T-helper 1 cell treated with Interleukin-12 subunit alpha and Interleukin-12 subunit beta and Interleukin-4 antibody, amounts not matched to agents 30 ng/mL and 1 ng/mL, for 36 hours (primary cell): ENCODE data around the gene PRSS27. TPM values are rescaled to one million over a fixed set of nuclear protein-coding genes. Genes with fewer than 3 reads are reported as not detected.

Experiments
- intact Hi-C: fragments of 100-400 bp; cut with micrococcal nuclease; formaldehyde crosslinking; loops from one replicate; pipeline ENCODE4 v1.15.1; 2024
- total RNA-seq: library from RNA; stranded (reverse); gene quantifications from 2 replicates; pipeline ENCODE4 v1.2.3, GENCODE V29; 2022

PRSS27 gene
- 0.88 and 1.4 TPM in 2 replicates for total RNA-seq

DNA sequence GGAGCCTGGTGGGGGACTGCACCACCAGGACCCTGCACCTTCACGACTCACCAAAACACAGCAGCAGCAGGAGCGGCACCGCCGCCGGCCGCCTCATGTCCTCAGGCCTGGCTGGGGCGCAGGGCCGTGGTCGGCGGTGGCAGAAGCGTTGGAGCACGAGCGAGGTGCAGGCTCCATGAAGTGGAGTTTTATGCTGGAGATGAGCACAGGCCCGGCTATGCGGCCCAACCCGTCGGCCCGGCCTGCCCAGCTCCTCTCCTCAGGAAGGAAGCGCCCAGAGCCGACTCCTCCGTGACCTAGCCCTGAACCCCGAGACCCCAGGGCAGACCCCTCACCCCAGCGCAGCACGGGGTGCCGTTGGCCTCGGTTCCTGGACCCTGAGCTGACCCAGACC lies at the start of gene PRSS27:
TSS of gene PRSS27 (minus strand) at position 161 of the 394 bp plus-strand sequence. CDS start at position 97, 64 bp downstream.
- intact Hi-C loops, result loop anchor here (2.0 kb wide), 1 partner anchor 207 kb away; no protein-coding TSS in a partner anchor

GRCh38 chr16:2769675-2770056 lies 49.6 kb upstream of the PRSS27 start:
- intact Hi-C loops, result loop anchor here (10.0 kb wide), 1 partner anchor 565 kb away; the partner anchor contains the start of gene MLST8

GRCh38 chr16:2769100-2769529 lies 49.1 kb upstream of the PRSS27 start:
- intact Hi-C loops, result no loop called here

- intact Hi-C loops, result no loop called here
Measured at GRCh38 chr16:2768403-2769089, 48.5 kb upstream of the PRSS27 start.

- intact Hi-C loops, result no loop called here
Measured at GRCh38 chr16:2767891-2768290, 47.9 kb upstream of the PRSS27 start.

DNA sequence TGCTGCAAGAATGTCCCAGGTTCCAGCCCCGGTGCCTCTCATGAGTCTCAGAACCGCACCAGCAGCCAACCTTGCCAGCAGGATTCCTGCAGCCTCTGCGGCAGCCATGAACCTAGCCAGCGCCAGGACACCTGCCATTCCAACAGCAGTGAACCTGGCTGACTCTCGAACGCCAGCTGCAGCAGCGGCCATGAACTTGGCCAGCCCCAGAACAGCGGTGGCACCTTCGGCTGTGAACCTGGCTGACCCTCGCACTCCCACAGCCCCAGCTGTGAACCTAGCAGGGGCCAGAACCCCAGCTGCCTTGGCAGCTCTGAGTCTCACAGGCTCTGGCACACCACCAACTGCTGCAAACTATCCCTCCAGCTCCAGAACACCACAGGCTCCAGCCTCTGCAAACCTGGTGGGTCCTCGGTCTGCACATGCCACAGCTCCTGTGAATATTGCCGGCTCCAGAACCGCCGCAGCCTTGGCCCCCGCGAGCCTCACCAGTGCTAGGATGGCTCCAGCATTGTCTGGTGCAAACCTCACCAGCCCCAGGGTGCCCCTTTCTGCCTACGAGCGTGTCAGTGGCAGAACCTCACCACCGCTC lies 47.2 kb upstream of the PRSS27 start:
- intact Hi-C loops, result no loop called here

GRCh38 chr16:2766430-2767139 lies 46.6 kb upstream of the PRSS27 start:
- intact Hi-C loops, result no loop called here

- intact Hi-C loops, result no loop called here
Measured at GRCh38 chr16:2765462-2766404, 45.7 kb upstream of the PRSS27 start.

- intact Hi-C loops, result no loop called here
Measured at GRCh38 chr16:2764718-2765117, 44.7 kb upstream of the PRSS27 start.

DNA sequence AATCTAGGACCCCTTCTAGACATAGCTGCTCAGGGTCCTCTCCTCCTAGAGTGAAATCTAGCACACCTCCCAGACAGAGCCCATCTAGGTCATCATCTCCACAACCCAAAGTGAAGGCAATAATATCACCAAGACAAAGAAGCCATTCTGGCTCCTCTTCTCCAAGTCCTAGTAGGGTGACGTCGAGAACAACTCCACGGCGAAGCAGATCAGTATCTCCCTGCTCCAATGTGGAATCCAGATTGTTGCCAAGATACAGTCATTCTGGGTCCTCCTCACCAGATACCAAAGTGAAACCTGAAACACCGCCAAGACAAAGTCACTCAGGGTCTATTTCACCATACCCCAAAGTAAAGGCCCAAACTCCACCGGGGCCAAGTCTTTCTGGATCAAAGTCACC lies 43.1 kb upstream of the PRSS27 start:
- intact Hi-C loops, result no loop called here

GRCh38 chr16:2762711-2763110 lies 42.7 kb upstream of the PRSS27 start:
- intact Hi-C loops, result no loop called here

DNA sequence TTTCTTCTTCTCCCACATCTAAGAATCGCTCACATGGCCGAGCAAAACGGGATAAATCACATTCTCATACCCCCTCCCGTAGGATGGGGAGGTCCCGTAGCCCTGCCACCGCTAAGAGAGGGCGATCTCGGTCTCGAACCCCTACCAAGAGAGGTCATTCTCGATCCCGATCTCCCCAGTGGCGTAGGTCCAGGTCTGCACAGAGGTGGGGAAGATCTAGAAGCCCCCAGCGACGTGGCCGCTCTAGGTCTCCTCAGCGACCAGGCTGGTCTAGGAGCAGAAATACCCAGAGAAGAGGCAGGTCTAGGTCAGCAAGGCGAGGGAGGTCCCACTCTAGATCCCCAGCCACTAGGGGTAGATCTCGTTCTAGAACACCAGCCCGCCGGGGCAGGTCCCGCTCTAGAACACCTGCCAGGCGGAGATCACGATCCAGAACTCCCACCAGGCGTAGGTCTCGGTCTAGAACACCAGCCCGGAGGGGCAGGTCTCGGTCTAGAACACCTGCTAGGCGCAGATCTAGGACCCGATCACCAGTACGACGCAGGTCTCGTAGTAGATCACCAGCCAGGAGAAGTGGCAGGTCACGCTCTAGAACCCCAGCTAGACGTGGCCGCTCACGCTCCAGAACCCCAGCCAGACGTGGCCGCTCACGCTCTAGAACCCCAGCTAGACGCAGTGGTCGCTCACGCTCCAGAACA lies 42.0 kb upstream of the PRSS27 start:
- intact Hi-C loops, result no loop called here

GRCh38 chr16:2761472-2761871 lies 41.4 kb upstream of the PRSS27 start:
- intact Hi-C loops, result no loop called here

DNA sequence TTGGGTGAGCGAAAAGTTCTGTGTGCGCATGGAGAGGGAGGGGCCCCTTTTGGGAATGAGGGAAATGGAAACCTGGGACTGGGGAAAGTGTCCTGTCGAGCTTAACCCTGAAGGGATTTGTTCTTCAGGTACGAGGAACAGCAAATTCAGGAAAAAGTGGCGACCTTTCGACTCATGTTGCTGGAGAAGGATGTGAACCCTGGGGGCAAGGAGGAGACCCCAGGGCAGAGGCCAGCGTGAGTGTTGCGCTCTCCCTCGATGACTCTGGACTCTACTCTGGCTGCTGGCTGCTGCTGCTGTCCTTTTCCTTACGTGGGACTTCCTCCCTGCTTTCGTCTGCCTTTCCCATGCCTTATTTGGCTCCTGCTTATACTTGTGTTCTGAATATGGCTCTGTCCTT lies 37.3 kb upstream of the PRSS27 start:
- intact Hi-C loops, result loop anchor here (10.0 kb wide), 1 partner anchor 397 kb away; no protein-coding TSS in a partner anchor

- intact Hi-C loops, result loop anchor here (10.0 kb wide), 1 partner anchor 398 kb away; no protein-coding TSS in a partner anchor
Measured at GRCh38 chr16:2756288-2757015, 36.4 kb upstream of the PRSS27 start.

DNA sequence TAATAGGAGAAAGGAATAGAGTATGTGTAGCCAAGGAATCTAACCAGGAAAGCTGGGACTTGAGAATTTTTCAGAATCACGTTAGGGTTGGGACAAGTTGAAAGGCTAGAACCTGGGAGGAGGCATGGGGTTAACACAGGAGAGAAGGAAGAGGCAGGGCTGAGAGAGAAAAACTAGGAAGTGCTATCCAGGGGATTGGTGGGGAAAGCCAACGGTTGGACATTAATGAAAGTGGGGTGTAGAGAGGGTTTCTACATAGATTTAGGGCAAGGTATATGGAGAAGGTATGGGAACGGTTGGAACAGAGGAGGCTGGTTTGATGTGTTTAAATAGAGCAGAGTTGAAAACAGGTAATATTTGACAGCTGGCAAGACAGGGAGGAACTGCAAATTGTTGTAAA lies 35.1 kb upstream of the PRSS27 start:
- intact Hi-C loops, result loop anchor here (10.0 kb wide), 1 partner anchor 400 kb away; no protein-coding TSS in a partner anchor

DNA sequence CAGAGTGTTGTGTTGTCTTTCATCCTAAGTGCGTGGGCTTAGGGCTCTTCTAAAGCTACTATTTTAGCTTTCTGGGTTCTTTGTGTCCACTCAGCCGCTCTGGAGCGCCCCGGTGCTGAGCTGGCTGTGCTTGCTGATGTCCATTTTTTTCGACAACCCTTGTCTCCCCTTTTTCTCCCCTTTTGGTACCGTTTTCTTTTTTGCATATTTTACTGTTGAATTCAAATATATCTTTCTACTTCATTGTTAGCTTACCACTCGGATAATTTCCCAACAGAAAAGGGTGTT lies 33.7 kb upstream of the PRSS27 start:
- intact Hi-C loops, result loop anchor here (2.0 to 10.0 kb wide), 2 partner anchors 221 to 401 kb away; no protein-coding TSS in a partner anchor

DNA sequence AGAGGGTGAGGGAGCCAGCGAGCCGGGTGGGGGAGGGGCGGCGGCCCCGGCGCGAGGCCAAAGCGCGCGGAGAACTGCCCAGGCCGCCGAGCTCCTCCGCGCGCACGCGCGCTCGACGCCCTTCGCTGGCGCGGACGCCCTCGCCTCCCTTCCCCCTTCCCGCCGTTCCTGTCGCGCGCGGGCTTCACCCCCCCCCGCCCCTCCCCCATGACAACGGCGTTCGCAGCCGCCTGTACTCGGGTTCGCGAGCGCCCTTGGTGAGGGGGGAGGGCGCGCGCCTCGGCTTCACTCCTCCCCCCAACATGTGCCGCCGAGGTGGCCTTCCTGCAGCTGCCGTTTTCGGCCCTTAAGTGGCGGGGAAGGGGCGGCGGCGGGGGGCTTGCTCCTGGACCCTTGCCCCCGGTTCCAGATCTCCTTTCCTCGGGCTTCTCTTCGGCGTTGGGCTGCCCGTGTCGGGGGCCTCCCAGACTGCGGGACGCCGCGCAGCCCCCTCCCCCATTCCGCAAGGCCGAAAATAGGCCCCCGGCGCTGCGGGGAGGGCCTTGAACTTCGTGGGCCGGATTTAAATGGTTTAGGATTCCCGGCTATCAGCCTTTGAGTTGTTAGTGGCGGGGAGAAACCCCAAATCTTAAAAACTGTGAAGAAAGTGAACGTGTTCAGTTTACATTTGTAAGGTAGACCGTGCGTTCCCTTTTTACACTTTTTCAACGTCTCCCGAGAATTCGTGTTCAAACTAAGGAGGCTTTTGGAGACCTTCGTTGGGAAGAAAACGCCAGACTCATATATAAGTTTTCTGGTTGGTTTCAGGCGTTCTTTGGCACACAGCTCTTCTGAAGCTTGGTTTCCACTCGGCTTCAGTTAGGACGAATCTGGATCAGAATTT lies 33.1 kb upstream of the PRSS27 start:
- intact Hi-C loops, result loop anchor here (1.0 to 10.0 kb wide), 11 partner anchors 24 to 706 kb away; partner anchors contain the start of genes ELOB, KCTD5, NTHL1 and TSC2
